ENCODE measurements around the gene CRIP3. TPM values are rescaled to one million over a fixed set of nuclear protein-coding genes. Genes with fewer than 3 reads are reported as not detected.

The CRIP3 gene
- total and polyA plus RNA-seq, 2 of the 4 experiments (the other 2 are of a cell fraction), result not detected

GRCh38 chr6:43261198-43261597, 47.4 kb downstream of the CRIP3 start:
- Histone ChIP-seq H4K8ac (ENCODE audit: low read depth in 2 of 2, low read length in 2 of 2) (no peak overlapping the region), H3K4me1 (ENCODE audit: control insufficient read depth, insufficient read depth, low read length) (no peaks in the 10 kb centered on the region), H2AFZ (replicated peaks; ENCODE audit: low read length, poor library complexity) (no peak overlapping the region), H2BK20ac (ENCODE audit: low read depth, low read length) (no peak overlapping the region), H3K14ac (replicated peaks; ENCODE audit: low read depth, low read length) (no peak overlapping the region), H3K9ac (ENCODE audit: low read depth, low read length) (no peak overlapping the region), H4K5ac (ENCODE audit: low read depth, low read length) (no peak overlapping the region), H2BK120ac (ENCODE audit: low read depth, low read length) (no peak overlapping the region), H3K23ac (ENCODE audit: low read depth, low read length) (no peak overlapping the region), H2BK15ac (ENCODE audit: low read depth, low read length) (no peak overlapping the region), H3K18ac (ENCODE audit: low read depth, low read length) (no peak overlapping the region), H3K79me1 (ENCODE audit: low read depth in 1 of 2, low read length in 2 of 2) (no peaks in the 10 kb centered on the region), H3K4me3 (ENCODE audit: insufficient read depth, low read depth, low read length) (no peak overlapping the region), H4K20me1 (ENCODE audit: insufficient read depth, low read length) (no peaks in the 10 kb centered on the region), H3K36me3 (ENCODE audit: control insufficient read depth, insufficient read depth, low read length) (no peaks in the 10 kb centered on the region), H3K9me1 (ENCODE audit: insufficient read depth, low read length) (no peaks in the 10 kb centered on the region), H3K4ac (ENCODE audit: low read depth, low read length) (no peak overlapping the region), H4K91ac (ENCODE audit: insufficient read depth, low read depth, low read length) (no peak overlapping the region), H2BK5ac (ENCODE audit: low read depth, low read length, poor library complexity, severe bottlenecking) (no peak overlapping the region), H3K9me3 (ENCODE audit: control insufficient read depth, insufficient read depth, low read length) (no peaks in the 10 kb centered on the region), H3K27me3 (ENCODE audit: control insufficient read depth, insufficient read depth, low read length) (peaks cover 37% of the 10 kb centered on the region), H2AK5ac (ENCODE audit: low read depth, low read length) (no peak overlapping the region), H3K4me2 (ENCODE audit: low read depth, low read length) (no peak overlapping the region), H3K27ac (ENCODE audit: insufficient read depth, low read length) (no peak overlapping the region), H2AK9ac (replicated peaks; ENCODE audit: low read depth, low read length, poor library complexity) (no peak overlapping the region), H3K56ac (ENCODE audit: extremely low read depth, insufficient read depth, low read length) (no peak overlapping the region)
- dilution Hi-C loops (cut with HindIII; ENCODE audit: low sequenced_read_pairs, unreplicated experiment) (no loop called here), in situ Hi-C loops (cut with MboI; ENCODE audit: low sequenced_read_pairs) (loop anchor here (5.0 kb wide), 1 partner anchor 71 kb away; no protein-coding TSS in a partner anchor), intact Hi-C loops (cut with micrococcal nuclease) (no loop called here)
- DNase-seq, result no peak
- no peak for TF ChIP-seq ELK1 (IDR thresholded peaks at IDR 0.05; ENCODE audit: borderline replicate concordance, low read depth, low read length)
- no peak for TF ChIP-seq CHD1 (IDR thresholded peaks at IDR 0.05; ENCODE audit: low read depth, low read length)
- no peak for TF ChIP-seq CTCF (conservative IDR thresholded peaks at IDR 0.05; ENCODE audit: low read depth, low read length)
- TF ChIP-seq SMC3 (IDR thresholded peaks at IDR 0.05; ENCODE audit: low read depth, low read length), result no peak
- no peak for TF ChIP-seq BHLHE40 (IDR thresholded peaks at IDR 0.05; ENCODE audit: low read depth, low read length)
- TF ChIP-seq FOS (IDR thresholded peaks at IDR 0.05; ENCODE audit: low read depth, low read length), result no peak
- TF ChIP-seq RCOR1 (IDR thresholded peaks at IDR 0.05; ENCODE audit: insufficient replicate concordance, low read length), result no peak
- TF ChIP-seq MXI1 (IDR thresholded peaks at IDR 0.05; ENCODE audit: borderline replicate concordance, low read depth, low read length), result no peak
- no peak for TF ChIP-seq NFE2L2 (IDR thresholded peaks at IDR 0.05; ENCODE audit: low read depth, low read length)
- TF ChIP-seq MAFK (IDR thresholded peaks at IDR 0.05; ENCODE audit: low read depth, low read length), result no peak
- no peak for TF ChIP-seq CEBPB (IDR thresholded peaks at IDR 0.05; ENCODE audit: low read depth, low read length)
- ChIA-PET POLR2A (ENCODE audit: unreplicated experiment) (no interaction called here), CTCF (no interaction called here)
- BruUV-seq (replicated peaks), result no TSS peak
- ATAC-seq (ENCODE audit: low read depth), result no peak
- WGBS, 2 experiments (ENCODE audit: extremely low coverage in 2 of 2, insufficient read length in 1 of 2), result no CpG with 5 or more reads among the region's 5 CpGs

All from IMR-90 (cell line).